IPS DF 6.9 (cell line): Measurements from ENCODE around the gene OLFML2B.

Experiments used
- DNase-seq: peaks from one replicate; pipeline ENCODE4 v3.0.0-alpha.2; 2013; ENCODE audit warnings: low read depth, low spot score
- H3K27ac ChIP-seq: one replicate; pipeline ENCODE4 v1.5.1; 2013; ENCODE audit warnings: low read length, control low read depth
- H3K27me3 ChIP-seq: 2 replicates; pipeline ENCODE4 v1.6.1; 2013; ENCODE audit warnings: mild to moderate bottlenecking, low read length; ENCODE audit not compliant: control insufficient read depth, insufficient read depth
- H3K36me3 ChIP-seq: 2 replicates; pipeline ENCODE4 v1.6.1; 2013; ENCODE audit warnings: low read length; ENCODE audit not compliant: control insufficient read depth, insufficient read depth
- H3K4me1 ChIP-seq: 2 replicates; pipeline ENCODE4 v1.6.1; 2013; ENCODE audit warnings: low read length; ENCODE audit not compliant: control insufficient read depth, insufficient read depth
- H3K4me3 ChIP-seq: 2 replicates; pipeline ENCODE4 v1.5.1; 2013; ENCODE audit warnings: mild to moderate bottlenecking, low read length
- H3K9me3 ChIP-seq: 2 replicates; pipeline ENCODE4 v1.6.1; 2013; ENCODE audit warnings: low read length, inconsistent platforms; ENCODE audit not compliant: control insufficient read depth, insufficient read depth
- WGBS: extraction: QIAGEN DNeasy Blood & Tissue Kit; methylation state at CpG from one replicate; pipeline ENCODE4 v1.1.7; 2013; ENCODE audit warnings: mixed read lengths, missing lambda C conversion rate; ENCODE audit not compliant: insufficient read length, insufficient coverage; 5-methylcytosine and 5-hydroxymethylcytosine counted together

OLFML2B gene

DNA sequence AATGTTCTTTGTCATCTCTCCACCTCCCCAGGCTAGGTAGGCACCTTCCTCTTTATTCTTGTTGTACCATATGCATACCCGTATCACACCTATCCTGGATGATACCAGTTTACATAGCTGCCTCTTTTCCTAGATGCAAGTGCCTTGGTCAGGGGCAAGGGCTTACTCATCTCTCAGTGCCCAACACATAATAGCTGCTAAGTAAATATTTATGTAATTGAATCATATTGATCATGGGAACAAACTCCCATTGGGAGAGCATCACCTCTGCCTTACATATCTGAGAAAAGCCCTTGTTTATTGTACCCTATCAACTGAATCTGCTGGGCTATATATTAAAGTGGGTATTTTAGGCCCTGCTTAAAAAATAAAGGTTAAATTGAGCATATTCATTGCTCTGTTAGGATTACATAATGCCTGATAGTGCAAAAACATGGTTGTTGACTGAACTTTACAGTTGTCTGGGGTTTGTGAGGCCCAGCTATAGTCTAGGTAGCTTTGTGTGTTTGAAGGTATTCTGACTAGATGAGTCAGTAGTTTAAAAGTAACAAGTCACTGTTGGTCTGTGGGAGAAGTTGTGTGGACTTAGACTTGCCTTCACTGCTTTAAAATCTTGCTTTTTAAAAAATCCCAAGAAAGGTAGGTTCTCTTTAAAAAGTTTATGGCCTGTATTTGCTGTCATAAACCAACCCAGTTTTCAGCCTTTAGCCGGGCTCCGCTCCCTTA, 82.6 kb downstream of the OLFML2B start:
- H3K36me3 ChIP-seq, result no peaks in the 10 kb centered on the region
- no peak for DNase-seq
- no peaks in the 10 kb centered on the region for H3K27me3 ChIP-seq
- no CpG with 5 or more reads among the region's 3 CpGs for WGBS
- H3K4me3 ChIP-seq, result no peak overlapping the region
- peaks cover 2% of the 10 kb centered on the region; the same call in 1 of the 2 replicates for H3K4me1 ChIP-seq
- H3K27ac ChIP-seq, result no peak overlapping the region
- H3K9me3 ChIP-seq, result no peaks in the 10 kb centered on the region

DNA sequence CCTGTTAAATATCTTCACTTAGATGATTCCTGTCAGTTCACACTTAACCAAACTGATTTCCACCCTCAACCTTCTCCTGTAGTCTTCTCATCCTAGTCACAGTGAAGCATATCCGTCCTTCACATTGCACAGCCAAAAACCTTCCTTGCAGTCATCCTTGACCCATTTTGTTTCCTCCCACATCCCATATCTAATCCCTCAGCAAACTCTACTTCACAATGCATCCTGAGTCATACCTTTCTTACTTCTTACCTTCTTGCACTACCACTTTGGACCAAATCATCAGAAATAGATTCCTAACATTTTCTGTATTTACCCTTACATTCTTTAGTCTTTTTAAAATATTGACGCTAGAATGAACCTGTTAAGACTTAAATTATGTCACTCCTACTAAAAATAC, 86.9 kb downstream of the OLFML2B start:
- no peaks in the 10 kb centered on the region for H3K9me3 ChIP-seq
- no CpG with 5 or more reads among the region's 2 CpGs for WGBS
- no peaks in the 10 kb centered on the region for H3K27me3 ChIP-seq
- H3K4me1 ChIP-seq, result no peaks in the 10 kb centered on the region
- no peak overlapping the region for H3K27ac ChIP-seq
- no peak overlapping the region for H3K4me3 ChIP-seq
- no peaks in the 10 kb centered on the region for H3K36me3 ChIP-seq
- DNase-seq, result no peak

DNA sequence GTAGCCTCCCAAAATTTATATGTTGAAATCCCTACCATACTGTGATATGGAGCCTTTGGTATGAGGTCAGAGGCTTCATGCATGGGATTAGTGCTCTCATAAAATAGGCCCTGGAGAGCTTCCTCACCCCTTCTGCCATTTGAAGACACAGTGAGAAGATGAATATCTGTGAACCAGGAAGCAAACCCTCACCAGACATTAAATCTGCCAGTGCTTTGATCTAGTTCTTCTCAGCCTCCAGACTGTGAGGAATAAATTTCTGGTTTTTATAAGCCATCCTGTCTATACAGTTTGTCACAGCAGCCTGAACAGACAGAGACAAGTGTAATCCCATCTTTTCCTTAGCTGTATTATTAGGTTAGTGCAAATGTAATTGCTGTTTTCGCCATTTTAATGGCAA, 88.4 kb downstream of the OLFML2B start:
- Histone ChIP-seq H3K4me1 (no peaks in the 10 kb centered on the region), H3K9me3 (no peaks in the 10 kb centered on the region), H3K4me3 (no peak overlapping the region), H3K27me3 (no peaks in the 10 kb centered on the region), H3K36me3 (no peaks in the 10 kb centered on the region), H3K27ac (no peak overlapping the region)
- WGBS, result no CpG with 5 or more reads among the region's 1 CpG
- DNase-seq, result no peak

DNA sequence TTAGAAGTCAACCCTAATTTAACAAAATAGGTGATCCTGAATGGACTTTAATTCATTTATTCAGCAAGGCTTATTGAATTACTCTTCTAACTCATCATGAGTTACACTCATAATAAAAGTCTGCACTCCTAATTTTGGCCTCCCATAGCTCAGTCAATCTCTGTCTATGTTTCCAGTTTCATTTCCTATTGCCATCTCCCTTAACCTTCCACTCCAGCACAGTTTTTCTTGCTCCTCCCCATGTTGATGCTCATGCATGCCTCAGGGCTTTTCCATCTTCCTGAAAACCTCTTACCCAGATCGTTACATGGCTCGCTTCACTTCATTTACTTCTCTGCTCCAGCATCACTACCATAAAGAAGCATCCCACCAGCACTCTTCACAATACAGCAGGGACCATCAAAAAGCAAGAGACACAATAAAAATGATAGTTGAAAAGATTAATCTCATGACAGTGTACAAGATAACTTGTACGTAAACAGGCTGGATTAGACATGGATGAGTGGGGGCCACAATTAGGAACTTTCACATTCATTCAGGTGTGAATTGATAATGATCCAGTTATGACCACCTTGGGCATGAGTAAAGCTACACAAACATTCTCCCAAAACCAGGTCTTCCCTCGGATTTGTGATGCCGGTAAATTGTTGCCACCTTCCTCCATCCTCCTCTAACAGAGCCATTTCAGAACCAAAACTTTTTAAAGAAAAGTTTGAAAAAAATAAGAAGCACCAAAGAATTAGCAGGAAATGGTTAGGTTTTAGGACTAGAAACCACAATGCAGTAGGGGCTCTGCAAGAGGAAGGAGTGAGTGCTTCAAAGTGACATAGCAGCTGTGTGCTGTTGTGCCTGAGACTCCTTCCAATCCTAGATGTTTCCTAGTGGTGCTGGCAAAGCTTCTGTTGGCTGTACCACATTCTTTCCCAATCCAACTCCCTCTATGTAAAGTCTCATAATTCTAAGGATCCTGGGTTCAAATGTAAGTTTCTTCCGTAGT, 89.8 kb downstream of the OLFML2B start:
- no CpG with 5 or more reads among the region's 6 CpGs for WGBS
- no peak for DNase-seq

More for the DNA sequence above, 89.8 kb downstream of the OLFML2B start:
- Histone ChIP-seq H3K4me1 (no peaks in the 10 kb centered on the region), H3K36me3 (no peaks in the 10 kb centered on the region), H3K4me3 (no peak overlapping the region), H3K9me3 (no peaks in the 10 kb centered on the region), H3K27me3 (no peaks in the 10 kb centered on the region), H3K27ac (no peak overlapping the region)
